Dendritic cell treated with granulocyte-macrophage colony-stimulating factor and Interleukin-4, amounts not matched to agents 40 ng/mL and 50 ng/mL, for 4 days (primary cell): ENCODE results near the gene ASCL5.

Experiments
- H3K27ac Mint-ChIP-seq: one replicate; pipeline ENCODE4 v1.8.0; 2022; ENCODE audit warnings: mild to moderate bottlenecking, mixed read lengths
- H3K27me3 Mint-ChIP-seq: one replicate; pipeline ENCODE4 v1.8.0; 2022; ENCODE audit warnings: mild to moderate bottlenecking, mixed read lengths
- H3K36me3 Mint-ChIP-seq: one replicate; pipeline ENCODE4 v1.8.0; 2022; ENCODE audit warnings: low read depth, mixed read lengths
- H3K4me1 Mint-ChIP-seq: one replicate; pipeline ENCODE4 v1.8.0; 2022; ENCODE audit warnings: low read depth, mixed read lengths
- H3K4me3 Mint-ChIP-seq: one replicate; pipeline ENCODE4 v1.8.0; 2022; ENCODE audit warnings: mild to moderate bottlenecking, moderate library complexity, mixed read lengths
- H3K9me3 Mint-ChIP-seq: one replicate; pipeline ENCODE4 v1.8.0; 2022; ENCODE audit warnings: mixed read lengths
- intact Hi-C: fragments of 100-400 bp; cut with micrococcal nuclease; formaldehyde crosslinking; loops from one replicate; pipeline ENCODE4 v1.15.0; 2022

Gene ASCL5

DNA sequence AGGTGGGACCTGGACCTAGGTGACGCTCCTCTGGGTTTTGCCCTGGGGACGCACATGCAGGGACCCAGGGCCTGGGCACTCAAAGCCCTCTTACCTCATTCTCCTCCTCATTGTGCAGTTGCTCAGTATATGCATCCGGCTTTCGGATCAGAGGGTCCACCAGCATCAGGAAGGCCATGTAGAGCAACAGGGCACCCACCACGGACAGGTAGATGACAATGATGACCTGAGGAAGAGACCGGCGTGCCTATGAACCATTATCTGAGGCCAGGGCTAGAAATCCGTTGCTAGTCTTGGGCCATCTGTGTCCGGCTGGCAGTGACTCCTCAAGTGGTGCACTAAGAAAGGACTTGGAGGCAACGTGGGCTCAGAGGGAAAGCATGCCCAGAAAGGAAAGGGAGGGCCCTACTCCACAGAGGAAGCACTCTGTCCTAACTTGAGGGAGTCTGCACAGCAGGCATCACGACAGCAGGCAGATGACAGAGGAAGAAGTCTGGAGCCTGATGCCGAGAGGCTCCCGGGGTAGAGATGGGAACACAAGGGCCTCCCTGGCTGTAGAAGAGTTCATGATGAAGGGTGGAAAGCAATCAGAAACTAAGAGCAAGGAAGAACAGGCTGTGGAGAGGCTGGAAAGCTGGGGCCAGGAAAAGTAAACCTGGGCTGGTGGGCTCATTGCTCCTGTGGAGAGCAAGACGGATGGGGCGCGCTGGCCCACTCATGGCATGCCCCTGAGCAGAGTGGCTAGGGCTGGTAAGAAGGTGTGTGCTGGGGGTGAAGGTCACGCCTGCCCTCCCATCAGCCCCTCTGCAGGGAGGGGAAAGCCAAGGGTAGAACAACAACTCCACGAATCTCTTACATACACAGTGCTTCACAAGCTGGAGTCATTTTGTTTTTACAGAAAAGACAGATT, 17.0 kb upstream of the ASCL5 start:
- no peaks in the 10 kb centered on the region for H3K4me1 Mint-ChIP-seq
- no peaks in the 10 kb centered on the region for H3K9me3 Mint-ChIP-seq
- peaks cover 94% of the 10 kb centered on the region for H3K36me3 Mint-ChIP-seq
- intact Hi-C loops: no loop called here
- H3K27ac Mint-ChIP-seq: no peak overlapping the region
- H3K27me3 Mint-ChIP-seq: no peaks in the 10 kb centered on the region
- H3K4me3 Mint-ChIP-seq: no peak overlapping the region

DNA sequence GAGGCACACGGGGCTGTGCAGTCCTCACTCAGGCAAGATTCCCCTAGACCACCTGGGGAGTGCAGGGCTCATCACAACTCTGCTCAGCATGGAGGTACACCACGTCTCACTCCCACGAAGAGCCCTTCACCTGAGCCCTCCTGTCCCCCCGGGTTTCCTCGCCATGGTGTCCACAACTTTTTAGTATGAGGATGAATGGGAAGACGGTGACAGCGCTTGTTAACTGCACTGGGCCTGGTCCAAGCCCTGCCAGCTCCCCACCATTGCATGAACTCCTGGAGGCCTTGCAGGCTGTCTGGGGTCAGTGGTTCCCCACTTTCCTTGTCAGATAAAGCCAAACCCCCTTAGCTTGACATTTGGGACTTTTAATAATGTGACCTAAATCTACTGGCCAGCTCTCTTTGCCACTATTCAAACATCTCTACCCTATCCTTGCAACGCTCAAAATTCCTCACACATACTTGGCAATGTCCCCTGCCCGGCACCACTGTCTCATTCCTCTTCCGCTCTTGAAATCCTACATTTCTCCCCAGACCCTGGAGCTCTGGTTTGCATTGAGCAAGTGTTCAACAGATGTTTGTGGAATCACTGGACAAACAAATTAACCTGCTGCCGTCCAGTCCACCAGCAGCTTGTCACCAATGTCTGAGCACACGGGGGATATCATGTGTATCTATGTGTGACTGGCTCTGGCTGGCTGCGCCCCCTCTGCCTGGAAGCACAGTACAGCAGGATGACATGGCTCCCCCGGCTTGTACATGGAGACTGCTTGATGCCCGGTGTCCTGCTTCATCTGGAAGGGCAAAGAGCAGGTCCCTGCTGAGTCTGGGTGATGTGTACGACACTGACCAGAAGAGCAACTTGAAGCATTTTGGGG, 16.1 kb upstream of the ASCL5 start:
- intact Hi-C loops: no loop called here
- Mint-ChIP-seq H3K27me3 (no peaks in the 10 kb centered on the region), H3K9me3 (no peaks in the 10 kb centered on the region), H3K4me3 (no peak overlapping the region), H3K36me3 (peaks cover 90% of the 10 kb centered on the region), H3K27ac (no peak overlapping the region), H3K4me1 (no peaks in the 10 kb centered on the region)

DNA sequence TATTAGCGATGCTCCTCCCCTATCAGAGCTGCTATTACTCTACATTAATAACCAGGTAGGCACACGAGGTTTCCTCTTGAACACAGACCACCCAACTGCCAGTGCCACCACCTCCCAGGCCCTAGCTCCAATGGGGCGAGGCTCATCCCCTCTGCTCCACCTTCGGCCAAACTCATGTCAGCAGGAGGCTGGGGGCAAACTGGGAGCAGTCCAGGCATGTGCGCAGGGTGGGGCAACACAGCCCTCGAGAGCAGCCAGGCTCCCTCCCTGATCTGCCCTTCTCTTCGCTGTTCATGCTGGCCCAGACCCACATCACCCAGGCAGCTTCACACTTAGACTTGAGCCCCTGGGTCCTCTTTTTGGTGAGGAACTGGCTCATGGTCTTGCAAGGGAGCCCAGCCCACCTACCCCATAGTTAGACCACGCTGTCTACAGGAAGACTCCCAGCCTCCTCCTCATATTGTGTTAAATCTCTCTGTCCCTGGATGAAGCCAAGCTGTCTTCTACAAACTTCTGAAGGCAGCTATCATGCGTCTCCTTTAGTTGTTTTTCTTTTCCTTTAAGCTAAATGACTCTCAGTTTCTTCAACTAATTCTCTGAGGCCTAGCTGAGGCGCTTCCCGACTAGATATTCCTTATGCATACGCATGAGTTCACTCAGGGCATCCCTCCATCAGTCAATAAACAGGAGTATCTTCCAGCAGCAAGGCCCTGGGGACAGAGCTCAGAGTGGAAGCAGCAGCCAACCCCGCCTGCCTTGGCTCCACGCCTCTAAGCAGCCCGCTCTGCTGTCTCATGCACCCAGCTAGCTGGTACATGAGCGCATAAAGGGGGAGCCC, 15.2 kb upstream of the ASCL5 start:
- Mint-ChIP-seq H3K4me3 (no peak overlapping the region), H3K36me3 (peaks cover 91% of the 10 kb centered on the region), H3K27me3 (no peaks in the 10 kb centered on the region), H3K27ac (no peak overlapping the region), H3K4me1 (no peaks in the 10 kb centered on the region), H3K9me3 (no peaks in the 10 kb centered on the region)
- intact Hi-C loops: no loop called here

DNA sequence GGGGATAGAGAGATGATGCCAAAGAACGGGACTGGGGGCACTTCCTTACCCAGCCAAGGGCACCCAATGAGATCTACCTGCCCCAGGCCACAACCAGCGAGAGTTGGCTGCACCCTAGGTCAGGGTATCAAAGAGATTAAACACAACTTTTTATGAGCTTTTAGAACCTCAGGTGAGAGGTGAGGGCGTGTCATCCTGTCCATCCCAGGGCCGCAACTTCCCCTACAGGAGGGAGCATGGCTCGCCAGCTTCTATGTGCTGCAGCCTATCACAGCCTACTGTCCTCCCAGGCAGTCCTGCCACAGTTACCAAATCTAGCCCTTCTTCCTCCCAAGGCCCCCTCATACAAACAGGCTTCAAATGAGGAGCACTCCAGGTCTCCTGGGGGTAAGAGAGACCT, 14.4 kb upstream of the ASCL5 start:
- H3K4me1 Mint-ChIP-seq: no peaks in the 10 kb centered on the region
- intact Hi-C loops: no loop called here
- peaks cover 87% of the 10 kb centered on the region for H3K36me3 Mint-ChIP-seq

DNA sequence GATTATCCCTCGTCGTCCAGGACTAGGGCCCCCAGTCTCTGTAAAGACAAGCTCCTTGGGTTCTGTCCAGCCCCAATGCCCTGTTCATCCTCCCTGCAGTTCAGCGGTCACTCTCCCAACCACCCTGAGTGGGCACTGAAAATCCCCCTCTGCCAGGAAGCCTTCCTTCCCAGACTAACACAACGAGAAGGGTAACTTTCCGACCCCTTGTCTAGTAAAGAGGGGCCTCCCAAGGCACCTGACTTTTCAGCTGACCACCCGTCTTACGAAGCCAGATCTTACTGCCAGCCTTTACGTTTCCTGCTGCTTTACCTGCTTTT, 13.9 kb upstream of the ASCL5 start:
- intact Hi-C loops: no loop called here
- Mint-ChIP-seq H3K9me3 (no peaks in the 10 kb centered on the region), H3K4me1 (no peaks in the 10 kb centered on the region), H3K27ac (no peak overlapping the region), H3K4me3 (no peak overlapping the region), H3K36me3 (peaks cover 86% of the 10 kb centered on the region), H3K27me3 (no peaks in the 10 kb centered on the region)

More for the DNA sequence above, 14.4 kb upstream of the ASCL5 start:
- no peaks in the 10 kb centered on the region for H3K9me3 Mint-ChIP-seq
- H3K27me3 Mint-ChIP-seq: no peaks in the 10 kb centered on the region
- no peak overlapping the region for H3K4me3 Mint-ChIP-seq
- H3K27ac Mint-ChIP-seq: no peak overlapping the region

DNA sequence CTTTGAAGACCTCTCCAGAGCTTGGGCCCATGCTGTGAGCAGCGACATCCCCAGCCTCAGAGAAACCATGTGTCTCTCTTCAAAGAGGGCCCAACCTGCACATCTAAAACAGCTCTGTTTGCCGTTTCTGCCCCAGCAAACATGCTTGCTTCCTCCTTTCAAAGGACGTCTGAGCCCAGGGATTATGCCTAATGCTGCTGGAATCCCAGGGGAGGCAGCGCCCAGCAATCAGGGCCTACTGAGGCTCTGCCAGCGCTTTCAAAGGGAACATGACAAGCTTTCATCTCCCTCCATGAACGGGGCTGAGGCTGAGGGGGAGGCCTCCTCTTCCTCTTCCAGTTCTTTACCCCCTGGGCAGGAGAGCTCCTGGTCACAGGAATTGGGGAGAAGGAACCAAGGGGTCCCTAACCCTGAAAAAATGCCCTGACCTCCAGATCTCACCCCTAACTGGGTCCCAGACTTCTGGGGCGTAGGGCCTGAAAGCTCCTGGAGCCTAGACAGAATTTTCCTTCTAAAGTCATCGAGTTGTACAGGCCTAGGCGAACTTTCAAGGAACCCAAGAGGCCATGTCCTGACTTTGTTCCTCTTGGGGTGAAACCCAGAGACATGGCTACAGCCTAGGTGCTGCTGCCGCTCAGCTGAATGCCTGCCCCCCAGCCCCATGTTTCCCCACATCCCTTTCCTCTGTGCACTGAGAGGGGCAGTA, 13.4 kb upstream of the ASCL5 start:
- Mint-ChIP-seq H3K9me3 (no peaks in the 10 kb centered on the region), H3K27me3 (no peaks in the 10 kb centered on the region), H3K27ac (no peak overlapping the region), H3K4me3 (no peak overlapping the region), H3K4me1 (no peaks in the 10 kb centered on the region), H3K36me3 (peaks cover 86% of the 10 kb centered on the region)
- intact Hi-C loops: no loop called here

DNA sequence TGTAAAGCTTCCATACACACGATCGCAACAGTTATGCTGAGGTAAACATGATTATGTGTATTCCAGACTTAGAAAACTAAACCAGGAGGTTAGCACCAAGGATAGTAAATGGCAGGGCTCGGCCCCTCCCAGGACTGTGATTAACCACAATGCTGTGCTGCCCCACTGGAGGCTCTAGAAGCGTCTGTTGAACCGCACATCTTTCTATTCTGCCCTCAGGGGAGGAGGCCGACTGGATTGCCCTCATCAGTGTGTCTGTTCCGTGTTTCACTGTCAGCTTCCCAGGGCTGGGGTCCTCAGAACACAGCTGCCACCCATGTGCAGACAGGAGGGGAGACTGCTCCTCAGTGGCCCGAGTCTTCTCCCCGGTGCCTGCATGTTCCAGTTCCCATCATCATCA, 12.8 kb upstream of the ASCL5 start:
- Mint-ChIP-seq H3K27me3 (no peaks in the 10 kb centered on the region), H3K4me1 (no peaks in the 10 kb centered on the region), H3K36me3 (peaks cover 86% of the 10 kb centered on the region), H3K9me3 (no peaks in the 10 kb centered on the region), H3K4me3 (no peak overlapping the region), H3K27ac (no peak overlapping the region)
- intact Hi-C loops: no loop called here

DNA sequence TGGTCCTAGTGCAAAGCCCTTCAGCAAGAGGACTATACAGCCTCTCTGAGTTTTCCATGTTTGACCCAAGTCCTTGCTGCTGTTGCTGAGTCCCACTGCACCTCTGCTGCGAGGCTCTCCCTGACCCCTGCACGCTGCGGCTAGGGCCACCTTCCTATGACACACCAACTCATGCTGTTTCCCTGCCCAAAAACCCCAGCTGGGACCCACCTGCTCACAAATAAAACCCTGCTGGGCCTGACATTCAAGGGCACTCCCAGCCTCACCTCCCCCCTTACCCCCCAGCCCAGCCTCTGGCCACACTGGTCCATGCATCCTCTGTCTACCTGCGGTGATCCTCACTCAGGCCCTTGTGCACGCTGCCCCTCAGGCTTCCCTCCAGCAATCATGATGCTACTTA, 12.3 kb upstream of the ASCL5 start:
- Mint-ChIP-seq H3K4me3 (no peak overlapping the region), H3K27ac (no peak overlapping the region), H3K36me3 (peaks cover 86% of the 10 kb centered on the region), H3K27me3 (no peaks in the 10 kb centered on the region), H3K9me3 (no peaks in the 10 kb centered on the region), H3K4me1 (no peaks in the 10 kb centered on the region)
- intact Hi-C loops: no loop called here

DNA sequence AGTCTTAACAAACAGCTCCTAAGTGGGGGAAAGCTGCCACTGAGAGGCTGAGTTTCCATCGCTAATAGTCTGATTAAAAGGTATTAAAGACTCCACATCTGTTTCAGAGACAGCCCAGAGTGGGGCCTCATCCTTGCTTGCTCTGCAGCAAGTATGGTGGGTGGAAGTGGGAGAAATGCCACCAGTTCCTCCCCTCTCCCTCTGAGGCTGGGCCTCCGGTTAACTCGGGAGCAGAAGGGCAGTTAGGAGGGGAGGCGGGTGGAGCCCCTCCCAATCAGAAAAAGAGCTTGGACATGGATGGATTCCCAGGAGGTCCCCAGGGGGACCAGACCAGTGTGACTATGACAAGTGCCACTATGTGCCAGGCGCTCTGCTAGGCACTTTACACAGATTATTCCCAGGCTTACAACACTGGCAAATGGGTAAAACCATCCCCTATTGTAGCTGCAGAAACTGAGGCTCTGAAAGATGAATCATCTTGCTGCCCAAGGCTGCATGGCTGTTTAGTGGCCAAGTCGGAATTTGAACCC, 11.4 kb upstream of the ASCL5 start:
- H3K9me3 Mint-ChIP-seq: no peaks in the 10 kb centered on the region
- intact Hi-C loops: no loop called here
- H3K4me1 Mint-ChIP-seq: no peaks in the 10 kb centered on the region
- no peaks in the 10 kb centered on the region for H3K27me3 Mint-ChIP-seq
- H3K36me3 Mint-ChIP-seq: peaks cover 80% of the 10 kb centered on the region
- H3K27ac Mint-ChIP-seq: no peak overlapping the region
- no peak overlapping the region for H3K4me3 Mint-ChIP-seq

DNA sequence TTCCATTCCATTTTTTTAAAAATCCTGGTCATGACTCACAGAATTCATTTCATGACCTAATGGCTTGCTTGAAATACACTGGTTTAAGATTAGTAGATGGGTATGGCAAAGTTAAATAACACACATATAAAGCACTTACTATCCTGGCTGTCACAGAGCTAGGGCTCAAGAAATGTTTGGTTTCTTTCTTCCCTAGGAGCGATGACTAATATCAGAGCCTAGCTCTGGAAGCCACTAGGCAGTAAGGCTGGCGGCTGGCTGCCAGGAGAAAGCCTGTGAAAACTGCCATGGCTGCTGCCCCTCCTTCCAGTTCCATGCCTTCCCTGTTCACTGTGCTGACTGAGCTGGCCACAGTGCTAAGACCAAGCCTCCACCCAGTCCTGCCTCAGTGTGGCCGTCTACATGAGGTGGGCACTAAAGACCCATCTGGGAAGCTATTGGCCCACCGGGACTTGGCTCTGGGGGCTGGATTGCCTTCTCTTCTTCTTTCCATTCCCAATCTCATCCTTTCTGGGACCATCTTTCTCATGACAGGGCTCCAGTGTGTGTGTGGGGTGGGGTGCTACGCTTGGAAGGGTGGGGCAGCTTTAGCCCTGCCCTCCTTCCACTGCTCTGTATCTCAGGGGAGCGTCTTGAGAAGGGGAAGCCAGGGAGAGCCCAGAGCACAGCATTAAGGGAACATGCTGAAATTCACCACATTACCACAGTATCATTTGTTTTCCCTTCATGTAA, 10.8 kb upstream of the ASCL5 start:
- H3K4me3 Mint-ChIP-seq: no peak overlapping the region
- peaks cover 74% of the 10 kb centered on the region for H3K36me3 Mint-ChIP-seq
- H3K27me3 Mint-ChIP-seq: no peaks in the 10 kb centered on the region
- H3K4me1 Mint-ChIP-seq: no peaks in the 10 kb centered on the region
- no peaks in the 10 kb centered on the region for H3K9me3 Mint-ChIP-seq
- no peak overlapping the region for H3K27ac Mint-ChIP-seq
- intact Hi-C loops: no loop called here

DNA sequence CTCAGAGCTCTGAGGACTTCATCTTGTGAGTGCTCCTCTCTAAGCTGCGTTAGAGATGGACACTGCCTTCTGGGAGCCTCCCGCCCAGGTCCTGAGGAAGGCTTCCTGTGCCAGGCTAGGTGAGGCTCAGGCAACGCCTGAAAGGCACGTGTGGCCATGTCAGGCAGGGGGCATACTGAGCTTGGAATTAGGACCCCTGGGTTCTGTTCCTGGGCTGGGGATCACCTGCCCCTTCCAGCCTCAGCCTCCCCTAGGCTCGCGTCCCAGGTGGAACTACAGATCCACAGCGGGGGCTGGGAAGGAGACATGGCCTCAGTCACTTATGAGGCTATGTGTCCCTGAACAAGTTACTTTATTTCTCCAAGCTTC, 10.0 kb upstream of the ASCL5 start:
- Mint-ChIP-seq H3K27ac (no peak overlapping the region), H3K9me3 (no peaks in the 10 kb centered on the region), H3K4me3 (no peak overlapping the region), H3K36me3 (peaks cover 66% of the 10 kb centered on the region), H3K4me1 (no peaks in the 10 kb centered on the region), H3K27me3 (no peaks in the 10 kb centered on the region)
- intact Hi-C loops: no loop called here

DNA sequence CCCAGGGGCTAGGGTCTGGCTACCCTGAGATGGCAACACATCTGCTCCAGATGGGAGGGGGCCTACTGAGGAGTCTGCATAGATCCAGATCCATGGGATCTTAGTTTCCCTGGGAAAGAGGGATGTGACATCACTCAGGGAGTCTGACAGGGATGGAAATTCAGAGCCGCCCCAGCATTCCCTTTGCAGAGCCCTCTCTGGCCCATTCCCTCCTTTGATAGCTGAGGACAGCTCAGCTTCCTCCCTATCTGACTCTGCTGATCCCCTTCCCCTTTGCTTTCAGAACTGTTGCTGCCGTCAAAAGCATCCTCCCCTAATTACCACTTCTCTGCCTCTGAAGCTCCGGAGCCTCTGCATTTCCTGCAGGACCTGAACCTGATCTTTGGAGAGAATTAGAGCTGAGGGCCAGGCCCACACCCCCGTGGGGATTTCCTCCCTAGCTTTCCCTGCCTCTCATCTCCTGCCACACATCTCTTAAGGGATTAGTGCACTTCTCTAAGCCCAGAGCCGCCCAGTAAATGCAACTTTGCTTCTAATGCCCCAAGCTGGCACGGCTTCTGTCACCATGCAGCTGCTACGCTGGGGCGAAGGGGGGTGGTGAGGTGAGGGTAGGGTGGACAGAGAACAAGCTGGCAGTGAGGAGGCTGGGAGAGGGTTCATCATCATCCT, 9.5 kb upstream of the ASCL5 start:
- no peaks in the 10 kb centered on the region for H3K4me1 Mint-ChIP-seq
- intact Hi-C loops: no loop called here
- peaks cover 61% of the 10 kb centered on the region for H3K36me3 Mint-ChIP-seq
- no peak overlapping the region for H3K4me3 Mint-ChIP-seq
- no peaks in the 10 kb centered on the region for H3K9me3 Mint-ChIP-seq
- no peaks in the 10 kb centered on the region for H3K27me3 Mint-ChIP-seq
- no peak overlapping the region for H3K27ac Mint-ChIP-seq
